AG09319 (cell line): ENCODE measurements around the gene KRTAP1-5.
A peak's percentile ranks its signal among the peaks of the same experiment; 100 is the strongest.
"Not testable (repeated sequence)": the region's sequence is repeated elsewhere in the genome, so short reads cannot be mapped to it uniquely, and the experiment has no call there.

Experiments used
- DNase-seq: peaks from one replicate; pipeline ENCODE4 v3.0.0-alpha.2; 2010; ENCODE audit warnings: low read depth; ENCODE audit errors: extremely low read depth
- TF ChIP-seq, protein P1 (sequence below): IDR thresholded peaks from 2 replicates; pipeline ENCODE4 v1.5.1; 2011; ENCODE audit warnings: low read depth, mild to moderate bottlenecking, inconsistent platforms, low read length, moderate library complexity

KRTAP1-5 gene

GRCh38 chr17:41026715-41027471 lies at the start of gene KRTAP1-5:
KRTAP1-5 (minus strand) TSS chr17:41027208; CDS start chr17:41027155, 53 bp downstream.
- TF ChIP-seq, protein P1, sequence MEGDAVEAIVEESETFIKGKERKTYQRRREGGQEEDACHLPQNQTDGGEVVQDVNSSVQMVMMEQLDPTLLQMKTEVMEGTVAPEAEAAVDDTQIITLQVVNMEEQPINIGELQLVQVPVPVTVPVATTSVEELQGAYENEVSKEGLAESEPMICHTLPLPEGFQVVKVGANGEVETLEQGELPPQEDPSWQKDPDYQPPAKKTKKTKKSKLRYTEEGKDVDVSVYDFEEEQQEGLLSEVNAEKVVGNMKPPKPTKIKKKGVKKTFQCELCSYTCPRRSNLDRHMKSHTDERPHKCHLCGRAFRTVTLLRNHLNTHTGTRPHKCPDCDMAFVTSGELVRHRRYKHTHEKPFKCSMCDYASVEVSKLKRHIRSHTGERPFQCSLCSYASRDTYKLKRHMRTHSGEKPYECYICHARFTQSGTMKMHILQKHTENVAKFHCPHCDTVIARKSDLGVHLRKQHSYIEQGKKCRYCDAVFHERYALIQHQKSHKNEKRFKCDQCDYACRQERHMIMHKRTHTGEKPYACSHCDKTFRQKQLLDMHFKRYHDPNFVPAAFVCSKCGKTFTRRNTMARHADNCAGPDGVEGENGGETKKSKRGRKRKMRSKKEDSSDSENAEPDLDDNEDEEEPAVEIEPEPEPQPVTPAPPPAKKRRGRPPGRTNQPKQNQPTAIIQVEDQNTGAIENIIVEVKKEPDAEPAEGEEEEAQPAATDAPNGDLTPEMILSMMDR = no peak
- peak; percentile 81 for DNase-seq

DNA sequence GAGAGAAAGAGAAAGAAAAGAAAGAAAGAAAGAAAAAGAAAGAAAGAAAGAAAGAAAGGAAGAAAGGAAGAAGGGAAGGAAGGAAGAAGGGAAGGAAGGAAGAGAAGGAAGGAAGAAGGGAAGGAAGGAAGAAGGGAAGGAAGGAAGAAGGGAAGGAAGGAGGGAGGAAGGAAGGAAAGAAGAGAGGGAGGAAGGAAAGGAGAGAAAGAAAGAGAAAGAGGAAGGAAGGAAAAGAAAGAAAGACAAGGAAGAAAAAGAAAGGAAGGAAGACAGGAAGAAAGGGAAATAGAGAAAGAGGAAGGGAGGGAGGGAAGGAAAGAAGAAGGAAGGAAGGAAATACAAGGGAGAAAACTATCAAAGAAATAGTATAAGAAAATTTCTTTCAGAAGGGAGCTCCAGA lies 49.8 kb upstream of the KRTAP1-5 start:
- TF ChIP-seq, protein P1 = no peak
- DNase-seq = no peak

- DNase-seq = no peak
- TF ChIP-seq, protein P1 = no peak
These were observed 46.7 kb upstream of the KRTAP1-5 start for GRCh38 chr17:41073676-41074075.

- DNase-seq = no peak
- TF ChIP-seq, protein P1 = no peak
These were observed 44.8 kb upstream of the KRTAP1-5 start for GRCh38 chr17:41071606-41072360.

DNA sequence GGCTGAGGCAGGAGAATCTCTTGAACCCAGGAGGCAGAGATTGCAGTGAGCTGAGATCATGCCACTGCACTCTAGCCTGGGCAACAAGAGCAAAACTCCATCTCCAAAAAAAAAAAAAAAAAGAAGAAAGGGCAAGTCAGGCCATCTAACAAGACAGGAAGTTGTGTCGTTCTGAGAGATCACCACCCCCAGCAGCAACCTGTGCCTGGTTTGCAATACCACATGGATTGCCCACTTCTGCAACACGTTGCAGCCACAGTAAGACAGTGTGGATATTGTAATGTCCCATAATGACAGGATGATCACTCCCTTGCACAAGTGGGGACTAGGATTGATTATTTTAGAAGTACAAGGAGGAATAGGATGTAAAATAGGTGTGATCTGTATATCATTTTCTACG lies 42.0 kb upstream of the KRTAP1-5 start:
- TF ChIP-seq, protein P1 = no peak
- no peak for DNase-seq

GRCh38 chr17:41067281-41067680 lies 40.3 kb upstream of the KRTAP1-5 start:
- TF ChIP-seq, protein P1 = no peak
- DNase-seq = peak; percentile 63

DNA sequence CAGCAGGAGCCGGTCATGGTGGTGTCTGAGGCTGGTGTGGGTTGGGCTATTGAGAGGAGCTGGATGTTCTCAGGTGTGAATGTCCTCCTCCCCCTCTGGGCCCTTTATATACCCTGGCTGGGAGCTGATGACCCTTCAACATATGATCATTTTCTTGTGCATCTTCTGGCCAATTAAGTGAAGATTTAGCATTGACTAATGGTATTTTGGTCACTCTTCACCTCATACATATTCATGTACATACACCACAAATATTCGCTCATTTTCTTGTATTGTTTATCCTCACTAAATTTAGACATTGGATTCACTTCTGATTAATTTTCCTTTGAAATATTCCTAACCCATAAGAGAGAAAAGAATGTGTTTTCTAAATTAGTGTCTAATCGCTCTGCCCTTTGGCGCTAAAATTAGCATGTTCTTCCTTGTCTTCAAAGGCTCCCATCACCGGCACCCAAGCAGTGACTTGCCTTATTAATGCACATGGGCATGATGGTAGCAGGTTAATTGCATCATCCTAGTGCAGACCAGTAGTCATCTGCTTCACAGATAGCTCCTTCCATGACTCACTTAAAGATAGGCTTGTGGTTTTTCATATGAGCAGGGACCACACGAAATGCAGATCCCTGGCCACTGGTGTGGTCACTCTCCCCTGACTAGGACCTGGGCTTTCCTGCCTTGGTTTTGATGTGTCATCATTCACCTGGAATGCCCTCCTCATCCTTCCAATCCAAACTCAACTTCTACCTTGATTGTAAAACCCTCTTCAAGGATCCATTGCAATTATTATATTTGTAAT lies 39.0 kb upstream of the KRTAP1-5 start, which contains the start of gene KRTAP2-4:
TSS of gene KRTAP2-4 (minus strand) at position 51 of the 796 bp plus-strand sequence. CDS start at position 17, 34 bp downstream.
- TF ChIP-seq, protein P1 = no peak
- no peak for DNase-seq

GRCh38 chr17:41065016-41065689 lies 38.1 kb upstream of the KRTAP1-5 start:
- not testable (repeated sequence) for DNase-seq
